ENCODE measurements around the gene U2AF2.

DNA sequence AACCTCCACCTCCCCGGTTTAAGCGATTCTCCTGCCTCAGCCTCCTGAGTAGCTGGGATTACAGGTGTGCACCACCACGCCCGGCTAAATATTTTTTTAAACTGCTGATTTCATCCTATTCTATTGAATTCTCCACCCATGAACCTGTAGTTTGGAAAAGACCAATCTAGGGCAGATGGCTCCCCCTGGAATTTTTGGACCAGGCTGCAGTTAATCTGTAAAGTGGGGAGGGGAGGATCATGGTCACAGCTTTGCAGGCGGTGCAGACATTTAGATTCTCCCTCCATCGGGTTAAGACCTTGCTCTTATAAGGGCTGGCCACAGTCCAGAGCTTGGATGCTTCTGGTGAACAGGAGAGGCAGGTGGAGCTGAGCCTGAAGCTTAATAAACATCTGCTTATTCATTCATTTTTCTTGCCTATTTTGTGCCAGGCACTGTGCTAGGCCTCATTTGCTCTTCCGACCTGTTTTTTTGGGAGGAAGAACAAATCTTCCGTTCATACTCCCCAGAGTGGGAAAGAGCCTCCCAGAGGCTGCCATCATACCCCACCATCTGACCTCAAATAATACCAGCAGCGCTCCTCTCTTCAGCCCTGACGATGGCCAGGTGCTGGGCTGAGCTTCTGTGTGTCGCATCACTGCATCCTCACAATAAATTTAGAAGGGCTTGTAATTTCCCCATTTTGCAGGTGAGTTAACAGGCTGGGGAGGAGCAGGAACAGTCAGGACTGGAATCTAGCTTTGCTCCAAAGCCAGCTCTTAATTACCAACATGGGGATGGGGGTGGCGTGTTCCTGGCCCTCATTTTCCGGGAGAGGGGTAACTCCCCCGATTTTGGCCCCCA lies 7.7 kb upstream of the U2AF2 start:
- TF ChIP-seq, protein P1, sequence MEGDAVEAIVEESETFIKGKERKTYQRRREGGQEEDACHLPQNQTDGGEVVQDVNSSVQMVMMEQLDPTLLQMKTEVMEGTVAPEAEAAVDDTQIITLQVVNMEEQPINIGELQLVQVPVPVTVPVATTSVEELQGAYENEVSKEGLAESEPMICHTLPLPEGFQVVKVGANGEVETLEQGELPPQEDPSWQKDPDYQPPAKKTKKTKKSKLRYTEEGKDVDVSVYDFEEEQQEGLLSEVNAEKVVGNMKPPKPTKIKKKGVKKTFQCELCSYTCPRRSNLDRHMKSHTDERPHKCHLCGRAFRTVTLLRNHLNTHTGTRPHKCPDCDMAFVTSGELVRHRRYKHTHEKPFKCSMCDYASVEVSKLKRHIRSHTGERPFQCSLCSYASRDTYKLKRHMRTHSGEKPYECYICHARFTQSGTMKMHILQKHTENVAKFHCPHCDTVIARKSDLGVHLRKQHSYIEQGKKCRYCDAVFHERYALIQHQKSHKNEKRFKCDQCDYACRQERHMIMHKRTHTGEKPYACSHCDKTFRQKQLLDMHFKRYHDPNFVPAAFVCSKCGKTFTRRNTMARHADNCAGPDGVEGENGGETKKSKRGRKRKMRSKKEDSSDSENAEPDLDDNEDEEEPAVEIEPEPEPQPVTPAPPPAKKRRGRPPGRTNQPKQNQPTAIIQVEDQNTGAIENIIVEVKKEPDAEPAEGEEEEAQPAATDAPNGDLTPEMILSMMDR (IDR thresholded peaks at IDR 0.05), result no peak
- TF ChIP-seq POLR2A (IDR thresholded peaks at IDR 0.05), result no peak

Measured in heart left ventricle (tissue), 13 donors.